HG03196 (cell line): Measurements from ENCODE around the gene SLC7A1.

Experiments
- ATAC-seq: cut with Tn5 transposase; IDR thresholded peaks from one replicate; pipeline ENCODE4 v1.9.1; 2021; ENCODE audit not compliant: unreplicated experiment

SLC7A1 gene

DNA sequence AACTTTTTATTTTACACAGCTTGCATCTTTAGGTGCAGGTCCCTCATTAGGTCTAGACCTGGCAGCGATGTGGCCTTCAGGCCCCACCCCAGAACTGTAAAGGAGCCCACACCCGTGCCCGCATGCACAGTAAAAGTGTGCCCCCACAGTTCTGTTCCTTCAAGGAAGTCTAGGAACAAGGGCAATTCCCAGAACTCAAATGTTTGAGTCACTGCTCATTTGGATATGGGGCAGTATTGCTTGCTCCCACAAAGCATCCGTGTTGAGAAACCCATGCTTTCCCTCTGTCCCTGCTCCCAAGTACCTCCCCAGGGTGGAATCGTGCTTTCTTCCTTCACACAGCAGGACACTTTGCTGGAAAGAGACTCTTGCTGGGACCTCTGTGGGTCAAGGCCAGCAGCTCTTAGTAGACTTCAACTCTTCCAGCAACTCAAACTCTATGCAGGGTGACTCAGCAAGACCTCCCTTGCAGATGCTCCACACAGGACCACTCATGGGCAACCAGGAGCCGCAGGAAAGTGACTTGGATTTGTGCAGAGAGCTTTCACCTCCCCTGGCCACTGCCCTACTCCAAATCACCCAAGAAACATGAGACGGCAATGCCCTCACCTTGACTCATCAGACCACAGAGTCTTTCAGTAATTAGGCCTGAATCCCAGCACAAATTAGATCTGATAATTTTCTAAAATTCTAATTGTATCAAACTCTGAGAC, 12.3 kb downstream of the SLC7A1 start:
- no peak for ATAC-seq

DNA sequence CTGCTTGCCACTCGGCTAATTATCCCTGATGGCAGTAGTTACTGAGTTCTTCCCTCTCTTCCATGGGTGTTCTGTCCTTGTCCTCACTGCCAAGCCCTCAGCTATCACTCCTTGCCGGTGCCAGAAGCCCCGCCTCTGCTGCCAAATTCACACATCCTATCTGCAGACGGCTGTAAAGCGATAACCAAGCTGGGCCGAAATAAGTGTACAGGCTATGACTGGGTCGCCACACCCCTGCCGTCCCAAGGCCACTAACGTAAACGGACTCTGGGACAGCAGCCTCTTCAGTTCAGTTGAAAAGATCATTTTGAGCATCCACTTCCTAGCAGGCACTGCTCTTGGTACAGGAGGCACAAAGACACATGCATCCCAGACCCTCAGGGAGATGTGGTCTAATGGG, 13.3 kb downstream of the SLC7A1 start:
- no peak for ATAC-seq

DNA sequence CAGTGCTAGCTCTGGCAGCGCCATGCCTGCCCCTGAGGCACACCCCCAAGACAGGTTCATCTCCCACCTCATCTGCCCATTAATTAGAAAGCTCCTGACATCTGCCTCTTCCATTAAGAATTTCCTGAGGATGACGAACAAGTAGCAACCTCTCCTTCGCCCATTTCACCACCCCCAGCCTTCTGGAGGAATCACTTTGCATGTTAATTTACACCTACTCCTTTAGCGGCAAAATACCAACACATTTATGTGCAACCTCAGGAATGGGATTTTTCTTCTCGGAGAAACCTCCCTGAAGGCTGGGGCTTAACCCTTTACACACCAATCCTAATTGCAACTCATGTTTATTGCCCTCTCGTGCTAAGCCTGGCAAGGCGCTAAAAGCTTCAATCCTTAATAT, 13.8 kb downstream of the SLC7A1 start:
- no peak for ATAC-seq

DNA sequence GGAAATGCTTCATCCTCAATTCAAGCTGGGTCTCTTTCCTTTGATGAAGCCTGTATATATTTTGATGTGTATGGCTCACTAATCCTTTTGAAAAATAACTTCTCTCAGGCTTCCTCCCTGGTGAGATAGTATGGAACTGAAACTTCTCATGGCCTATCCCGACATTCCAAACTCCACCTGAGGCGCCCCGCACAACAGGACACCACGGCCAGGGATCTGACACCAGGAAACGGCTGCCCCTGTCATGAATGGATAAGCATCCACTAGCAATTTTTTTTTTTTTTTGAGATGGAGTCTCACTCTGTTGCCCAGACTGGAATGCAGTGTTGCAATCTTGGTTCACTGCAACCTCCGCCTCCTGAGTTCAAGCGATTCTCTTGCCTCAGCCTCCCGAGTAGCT, 16.4 kb downstream of the SLC7A1 start:
- no peak for ATAC-seq

DNA sequence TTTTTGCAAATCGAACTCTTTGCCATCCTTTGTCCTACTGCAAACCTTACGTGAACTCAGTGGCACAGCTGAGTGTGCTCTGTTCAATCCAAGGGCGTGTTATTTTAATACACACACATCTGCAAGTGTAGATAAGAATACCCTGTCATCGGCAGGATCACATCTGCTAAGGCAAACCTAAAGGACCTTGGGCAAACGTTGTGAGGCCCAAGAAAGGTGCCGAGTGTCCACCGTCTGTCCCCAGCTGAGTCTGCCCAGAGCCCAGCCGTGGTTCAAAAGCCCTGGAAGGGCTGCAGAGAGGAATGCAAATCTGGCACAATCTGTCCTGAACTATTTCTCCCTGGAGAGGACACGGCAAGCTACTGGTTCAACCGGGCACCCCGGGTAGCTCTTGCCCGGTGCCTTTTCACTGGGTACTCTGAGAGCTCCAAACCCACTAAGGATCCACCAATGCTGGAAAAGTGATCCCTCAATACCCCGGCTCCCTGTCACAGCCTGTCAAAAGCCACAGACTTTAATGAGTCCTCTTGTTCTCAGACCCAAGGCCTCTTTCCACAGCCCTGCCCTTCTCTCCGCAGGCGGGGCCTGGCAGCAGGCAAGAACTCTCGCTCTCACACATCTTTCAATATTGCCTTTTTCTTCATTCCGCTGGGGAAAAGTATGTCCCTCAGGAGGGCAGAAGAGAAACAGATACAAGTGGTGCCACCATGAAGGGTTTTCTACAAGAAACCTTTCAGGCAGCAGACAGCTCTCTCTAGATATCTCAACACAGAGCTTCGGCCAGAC, 17.0 kb downstream of the SLC7A1 start:
- ATAC-seq: no peak

DNA sequence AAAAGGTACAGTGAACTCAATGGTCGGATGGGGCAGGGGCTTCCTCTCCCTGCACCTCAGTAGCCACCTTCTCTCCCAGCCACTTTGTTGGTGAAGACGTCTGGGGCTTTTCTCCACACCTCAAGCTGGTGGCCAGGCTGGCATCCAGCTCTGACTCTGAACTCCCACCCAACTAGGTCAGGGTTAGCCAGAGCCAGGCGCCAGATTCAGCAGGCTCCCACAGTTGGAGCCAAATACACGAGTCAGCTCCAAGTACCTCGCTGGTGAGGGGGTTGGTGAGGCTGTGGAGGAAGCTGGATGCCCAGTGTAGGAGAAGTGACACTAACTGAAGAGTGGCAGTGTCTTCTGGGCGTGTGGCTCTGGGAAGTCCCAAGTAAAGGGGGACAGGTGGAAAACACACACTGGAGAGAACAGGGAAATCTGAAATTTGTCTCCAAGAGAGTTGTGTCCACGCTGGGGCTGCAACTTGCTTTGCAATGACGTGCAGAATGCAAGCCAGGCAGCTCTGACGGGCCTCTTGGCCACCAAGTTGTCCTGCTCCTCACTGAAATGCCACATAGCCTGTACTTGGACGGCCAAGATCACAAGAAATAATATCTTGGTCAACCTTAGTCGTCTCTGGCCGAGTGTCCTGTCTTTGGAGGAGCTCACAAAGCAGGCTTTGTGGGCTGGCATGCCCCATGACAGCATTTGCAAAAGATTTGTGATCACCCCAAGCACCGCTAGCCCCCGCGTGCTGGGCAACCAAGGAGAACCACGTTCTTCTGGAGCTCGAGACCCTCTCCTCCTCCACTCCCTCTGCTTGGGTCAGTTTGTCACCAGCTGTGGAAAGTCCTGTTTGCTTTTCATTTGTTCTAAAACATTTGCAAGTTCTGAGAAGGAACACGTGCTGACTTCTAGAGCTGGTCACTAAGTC, 18.1 kb downstream of the SLC7A1 start:
- no peak for ATAC-seq

DNA sequence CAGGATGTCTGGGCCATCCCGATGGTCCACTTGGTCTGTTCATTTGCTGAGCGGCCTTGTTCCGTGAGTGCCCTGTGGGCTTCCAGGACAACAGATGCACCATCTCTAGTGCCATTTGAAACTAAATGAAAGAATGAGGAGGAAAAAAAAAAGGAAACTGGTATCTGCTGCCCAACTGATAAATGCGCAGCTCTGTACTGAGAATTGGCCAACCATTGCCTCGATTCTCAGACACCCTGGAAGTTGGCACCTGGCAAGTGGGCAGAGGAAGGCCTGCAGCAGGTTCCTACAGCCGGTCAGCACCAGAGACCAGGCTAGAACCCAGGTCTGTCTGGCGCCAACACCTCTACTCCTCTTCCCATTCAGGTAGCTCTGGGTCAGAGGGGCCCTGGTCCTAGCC, 18.9 kb downstream of the SLC7A1 start:
- ATAC-seq: no peak

DNA sequence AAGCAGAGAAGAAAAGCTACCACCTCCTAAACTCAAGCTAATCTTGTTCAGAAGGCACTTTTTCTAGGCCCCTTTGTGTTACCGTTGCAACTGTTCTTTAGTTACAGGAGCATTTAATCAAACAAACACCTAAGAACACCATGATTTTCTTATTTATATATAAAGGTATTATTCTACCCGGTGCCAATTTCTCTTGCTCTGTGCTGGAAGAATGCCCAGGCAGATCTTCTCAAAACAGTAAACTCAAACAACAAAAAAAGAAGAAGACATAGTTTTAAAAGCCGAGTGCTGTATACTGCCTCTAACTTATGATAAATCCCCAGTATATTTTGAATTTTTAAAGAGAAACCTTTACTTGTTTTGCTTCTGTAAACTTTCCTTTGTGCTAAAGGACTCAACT, 20.4 kb downstream of the SLC7A1 start:
- no peak for ATAC-seq

DNA sequence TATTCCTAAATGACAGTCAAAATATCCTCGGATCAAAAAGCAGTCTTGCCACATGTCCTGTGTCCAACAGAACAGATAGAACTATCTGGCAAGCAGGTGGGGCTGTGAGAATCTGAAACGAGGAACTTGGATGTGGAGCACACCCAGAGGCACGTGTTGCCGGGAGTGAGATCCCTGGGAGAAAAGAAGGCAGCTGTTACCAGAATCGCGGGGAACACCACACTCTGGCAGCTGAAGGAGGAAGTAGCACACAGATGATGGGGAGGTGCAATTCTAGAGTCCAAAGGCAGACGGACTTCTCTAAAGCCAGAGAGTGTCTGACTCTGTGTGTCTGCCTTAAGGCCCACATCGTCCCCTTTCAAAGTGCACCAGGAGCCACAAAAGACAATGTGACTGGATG, 22.3 kb downstream of the SLC7A1 start:
- ATAC-seq: no peak

DNA sequence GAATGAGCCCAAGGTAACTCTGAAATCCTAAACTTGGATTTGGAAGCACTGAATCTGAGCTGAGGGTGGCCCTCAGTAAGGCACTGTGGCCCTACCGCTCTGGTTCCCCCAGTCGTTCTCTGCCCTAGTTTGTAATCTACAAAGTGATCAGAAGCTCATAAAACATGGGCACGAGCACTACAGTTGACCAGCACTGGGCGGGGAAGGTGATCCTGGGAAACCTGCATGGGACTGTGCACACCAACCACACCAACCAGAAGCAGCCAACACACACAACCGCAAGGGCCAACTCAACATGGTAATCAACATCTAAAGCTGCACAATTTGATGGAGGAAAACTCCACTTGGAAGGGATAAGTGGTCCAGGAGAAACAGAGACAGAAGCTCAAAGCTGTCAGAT, 22.9 kb downstream of the SLC7A1 start:
- no peak for ATAC-seq

DNA sequence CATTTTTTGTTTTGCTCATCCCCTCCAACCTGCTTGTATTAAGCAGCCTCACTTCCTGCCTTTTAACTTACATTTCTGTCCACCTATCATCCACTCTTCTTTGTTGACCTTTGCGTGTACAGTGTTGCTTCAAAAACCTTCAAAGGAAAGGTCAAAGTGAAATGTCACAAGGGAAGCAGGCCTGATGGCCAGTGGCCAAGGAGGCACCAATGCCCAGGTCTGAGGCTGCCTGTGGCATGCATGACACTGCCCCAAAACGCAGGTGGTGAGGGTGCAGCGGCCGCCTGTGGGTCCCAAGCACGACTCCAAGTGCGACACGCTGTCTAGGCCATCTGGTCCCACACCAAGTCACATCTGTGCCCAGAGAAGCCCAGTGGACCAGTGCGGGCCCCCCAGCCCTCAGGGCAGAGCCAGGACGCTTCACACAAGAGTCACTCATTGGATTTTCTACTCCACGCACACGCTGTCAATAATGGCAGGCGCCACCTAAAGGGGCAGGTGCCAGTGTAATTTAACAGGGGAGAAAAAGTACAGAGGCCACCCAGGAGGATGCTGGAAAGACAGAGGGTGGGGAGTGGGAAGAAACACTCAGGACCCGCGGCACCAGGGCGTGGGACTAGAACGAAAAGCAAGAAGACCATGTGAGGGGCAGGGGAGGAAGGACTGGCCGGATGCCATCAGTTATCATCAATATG, 23.5 kb downstream of the SLC7A1 start:
- ATAC-seq: no peak

DNA sequence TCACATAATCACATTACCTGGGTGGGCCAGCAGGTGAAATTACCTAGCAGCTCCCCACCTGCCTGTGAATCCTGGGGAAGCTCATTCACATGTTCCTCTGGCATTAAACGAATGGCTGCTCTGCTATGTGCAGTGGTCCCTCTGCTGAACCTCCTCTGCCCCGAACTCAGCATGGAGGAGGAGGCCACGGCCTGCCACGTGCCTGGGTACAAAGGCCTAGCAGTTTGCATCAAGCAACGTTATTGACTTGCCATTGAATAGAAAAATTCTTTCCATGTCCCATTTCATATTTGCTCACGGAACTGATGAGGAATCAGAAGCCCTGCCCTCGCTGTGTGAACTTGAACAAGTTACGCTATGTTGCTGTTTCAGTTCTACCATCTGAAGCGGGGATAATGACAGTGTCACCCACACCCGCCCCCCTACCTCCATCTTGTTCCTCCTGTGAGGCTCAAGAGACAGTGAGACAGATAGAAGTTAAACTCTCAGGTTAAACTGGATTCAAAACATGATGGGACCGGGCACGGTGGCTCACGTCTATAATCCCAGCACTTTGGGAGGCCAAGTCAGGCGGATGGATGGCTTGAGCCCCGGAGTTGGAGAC, 25.3 kb downstream of the SLC7A1 start:
- no peak for ATAC-seq

DNA sequence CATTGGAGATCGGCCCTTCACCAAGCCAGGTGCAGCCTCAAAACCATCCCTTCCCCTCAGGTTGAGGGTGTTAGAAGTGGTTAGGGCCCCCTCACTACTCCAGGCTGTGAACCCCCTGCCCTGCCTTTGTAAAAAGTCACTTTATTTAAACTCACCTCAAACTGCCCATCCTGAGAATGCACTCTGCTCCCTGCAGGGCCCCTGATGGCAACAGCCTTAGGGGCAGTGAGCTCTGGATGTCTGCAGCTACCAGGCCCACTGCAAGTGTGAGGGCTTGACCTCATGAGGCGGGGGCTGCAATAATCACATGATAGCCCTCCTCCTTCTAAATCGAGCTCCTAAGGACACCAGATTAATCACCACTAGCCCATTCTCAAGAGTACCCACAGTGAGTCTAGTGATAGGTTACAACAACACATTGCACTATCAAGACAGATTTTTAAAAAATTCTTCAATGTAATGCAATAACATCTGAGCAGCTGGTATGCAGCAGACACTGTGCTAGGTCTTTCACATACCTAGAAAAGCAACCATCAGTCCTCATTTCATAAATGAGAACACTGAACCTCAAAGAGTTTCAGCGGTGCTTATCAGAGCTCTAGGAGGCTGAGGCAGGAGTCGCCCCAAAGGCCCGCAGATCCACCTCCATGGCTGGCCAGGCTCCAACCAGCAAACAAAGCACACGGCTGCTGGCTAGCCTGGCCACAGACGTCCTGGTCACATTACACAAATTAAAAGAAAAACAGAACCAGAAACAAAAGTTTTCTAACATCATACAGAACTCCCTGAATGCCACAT, 26.0 kb downstream of the SLC7A1 start:
- ATAC-seq: no peak

DNA sequence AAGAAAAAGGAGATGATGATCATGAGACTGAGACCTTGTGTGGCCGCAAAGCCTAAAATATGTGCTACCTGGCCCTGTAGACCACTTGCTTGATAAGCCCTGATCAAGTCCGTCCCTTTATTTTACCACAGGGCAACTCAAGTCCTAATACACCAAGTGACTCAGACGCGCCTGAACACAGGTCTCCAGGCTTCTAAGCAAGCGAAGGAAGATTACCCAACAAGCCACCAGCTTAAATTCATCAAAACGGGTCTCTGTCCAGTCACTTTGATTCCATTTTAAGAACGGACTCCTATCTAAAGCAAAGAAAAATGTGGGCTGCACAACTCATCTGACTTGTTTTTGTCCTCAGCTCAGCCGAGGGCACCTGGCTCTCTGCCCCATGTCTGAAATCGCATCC, 26.8 kb downstream of the SLC7A1 start:
- ATAC-seq: no peak

DNA sequence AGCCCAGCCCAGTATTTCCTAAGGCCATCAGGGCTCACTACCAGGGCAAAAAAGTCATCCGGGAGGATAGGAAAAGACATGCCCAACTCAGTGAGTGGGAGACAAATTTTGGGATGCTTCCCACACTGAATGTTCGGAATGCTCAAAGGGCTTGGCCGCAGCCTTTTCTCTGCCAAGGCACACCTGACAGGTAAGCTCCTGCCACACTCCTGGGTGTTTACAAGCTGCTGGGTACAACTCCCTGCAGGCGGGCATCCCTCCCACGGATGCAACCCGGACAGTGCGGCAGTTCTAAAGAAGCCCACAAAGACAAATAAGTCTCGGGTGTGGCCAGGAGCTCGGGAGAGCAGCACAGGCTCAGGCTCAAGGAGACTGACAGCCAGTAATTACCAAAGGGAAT, 28.1 kb downstream of the SLC7A1 start:
- no peak for ATAC-seq

DNA sequence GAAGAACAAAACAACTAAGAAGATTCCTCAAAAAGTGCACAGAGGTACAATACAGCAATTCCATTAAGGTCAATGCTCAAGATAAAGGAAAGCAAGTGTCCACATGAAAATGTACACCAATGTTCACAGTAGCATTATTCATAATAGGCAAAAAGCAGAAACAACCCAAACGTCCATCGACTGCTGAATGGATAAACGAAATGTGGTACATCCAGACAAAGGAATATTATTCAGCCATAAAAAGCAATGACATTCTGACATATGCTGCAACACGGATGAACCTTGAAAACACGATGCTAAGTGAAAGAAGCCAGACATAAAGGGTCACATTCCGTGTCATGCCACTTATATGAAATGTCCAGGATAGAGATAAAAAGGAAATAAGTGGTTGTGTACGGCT, 29.3 kb downstream of the SLC7A1 start:
- no peak for ATAC-seq

DNA sequence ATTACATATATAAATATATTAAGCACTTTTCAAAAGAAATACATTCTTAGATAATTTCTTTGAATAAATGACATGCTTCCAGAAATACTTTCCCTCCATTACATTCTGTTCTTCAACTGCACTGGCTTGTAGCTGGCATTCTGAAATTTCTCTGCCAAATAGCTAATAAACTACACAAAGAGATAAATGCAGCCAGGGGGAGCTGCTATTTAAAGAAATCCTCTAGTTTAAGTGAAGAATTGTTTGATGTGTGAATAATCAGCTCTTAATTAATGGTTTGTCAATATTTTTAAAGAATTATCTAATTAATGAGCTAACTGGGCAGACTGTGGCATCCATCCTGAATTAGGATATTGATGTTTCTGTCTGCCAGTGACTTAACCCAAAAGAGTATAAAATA, 30.7 kb downstream of the SLC7A1 start:
- ATAC-seq: no peak

DNA sequence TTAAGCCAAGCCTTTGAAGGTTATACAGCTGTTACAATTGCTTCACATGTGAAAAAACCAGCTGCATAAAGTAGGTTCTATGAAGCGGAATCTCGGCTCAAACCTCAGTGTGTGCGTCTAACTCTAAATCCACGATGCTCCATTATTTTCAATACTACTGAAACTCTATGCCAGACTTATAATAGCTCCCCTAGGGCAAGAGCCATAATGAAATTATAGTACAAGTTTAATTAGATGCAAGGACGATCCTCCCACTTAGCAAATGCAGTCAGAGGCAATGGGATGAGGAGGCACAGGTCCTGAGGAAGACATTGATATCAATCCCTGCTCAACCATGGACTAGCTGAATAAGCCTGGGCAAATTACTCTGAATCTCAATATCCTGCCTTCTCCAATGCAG, 31.1 kb downstream of the SLC7A1 start:
- no peak for ATAC-seq

DNA sequence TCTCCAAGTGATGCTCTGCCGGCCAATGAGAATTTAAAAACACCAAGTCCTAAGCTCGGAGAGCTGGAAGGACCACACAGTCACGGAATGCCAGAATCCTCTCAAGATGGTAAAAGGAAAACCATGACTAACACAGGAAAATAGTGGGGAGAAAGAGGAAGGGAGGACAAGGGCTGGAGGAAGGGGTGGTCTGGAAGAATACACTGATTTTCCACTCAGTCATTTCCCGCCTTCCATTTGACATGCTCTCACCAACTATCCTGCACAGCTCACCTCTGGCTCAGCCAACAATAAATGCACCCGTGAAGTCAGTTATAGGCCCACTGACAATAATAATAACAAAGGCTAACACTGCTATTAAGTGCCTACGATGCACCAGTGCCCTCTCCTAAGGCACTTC, 31.5 kb downstream of the SLC7A1 start:
- no peak for ATAC-seq
